ENCODE results near the gene CROCC2. TPM values are rescaled to one million over a fixed set of nuclear protein-coding genes. Genes with fewer than 3 reads are reported as not detected.
A peak's percentile ranks its signal among the peaks of the same experiment; 100 is the strongest.

CROCC2 gene
- total RNA-seq, 1 donor from 2014 or later = not detected

DNA sequence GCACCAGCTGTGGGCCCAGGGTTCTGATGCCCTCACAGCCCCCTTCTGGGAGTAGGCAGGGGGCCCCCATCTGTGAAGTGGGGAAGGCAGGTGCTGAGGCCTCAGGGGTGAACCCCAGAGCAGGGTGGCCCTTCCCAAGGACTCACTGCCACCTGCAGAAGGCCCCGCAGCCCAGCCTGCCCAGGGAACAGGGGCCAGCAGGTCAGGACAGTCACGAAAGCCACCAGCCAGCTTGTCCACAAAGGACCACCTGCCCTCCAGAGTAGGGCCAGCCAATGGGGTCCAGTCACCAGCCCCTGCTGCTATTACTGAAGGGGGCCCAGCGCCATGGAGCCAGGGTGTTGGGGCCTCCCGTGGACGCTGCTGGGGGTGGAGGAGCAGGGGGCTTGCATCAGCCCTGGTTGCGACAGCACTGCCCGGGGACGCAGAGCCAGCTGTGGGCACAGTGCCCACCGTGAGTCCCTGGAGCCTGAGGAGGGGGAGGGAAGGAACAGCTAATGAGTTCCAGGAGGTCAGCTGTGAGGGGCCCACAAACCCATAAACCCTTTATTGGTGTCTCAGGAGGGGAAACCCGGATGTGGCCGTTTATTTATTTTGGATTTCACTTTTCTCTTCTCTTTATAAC is 80.8 kb downstream of the CROCC2 start:
- Histone ChIP-seq H3K4me3 (ENCODE audit: low read depth, low read length) (no peak overlapping the region), H3K27me3 (ENCODE audit: control insufficient read depth, insufficient read depth, low read length) (peaks cover 4% of the 10 kb centered on the region), H3K36me3 (ENCODE audit: control insufficient read depth, insufficient read depth, low read length) (no peaks in the 10 kb centered on the region)
- no peak for DNase-seq (ENCODE audit: low read depth)
- no peak for FAIRE-seq
- no peak for TF ChIP-seq CTCF (IDR thresholded peaks at IDR 0.05; ENCODE audit: insufficient read depth, low read length, severe bottlenecking)

DNA sequence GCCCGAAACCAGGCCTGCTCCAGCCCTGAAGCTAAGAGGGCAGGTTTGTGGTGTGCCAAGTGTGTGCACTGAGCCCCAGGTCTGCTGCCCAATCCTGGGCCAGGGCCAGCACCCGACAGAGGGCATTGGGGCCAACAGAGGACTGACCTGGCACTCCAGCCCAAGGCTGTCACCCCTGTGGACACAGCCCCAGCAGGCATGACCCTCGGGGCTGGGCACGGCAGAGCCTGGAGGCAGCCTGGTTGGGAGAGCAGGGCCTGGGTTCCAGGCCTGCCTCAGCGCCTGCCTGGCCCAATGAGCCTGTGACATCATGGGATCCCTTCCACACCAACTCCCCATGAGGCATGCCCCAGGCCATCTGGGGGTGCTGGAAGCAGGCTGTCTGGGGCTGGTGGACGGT is 81.5 kb downstream of the CROCC2 start:
- Histone ChIP-seq H3K27me3 (ENCODE audit: control insufficient read depth, insufficient read depth, low read length) (no peaks in the 10 kb centered on the region), H3K4me3 (ENCODE audit: low read depth, low read length) (no peak overlapping the region), H3K36me3 (ENCODE audit: control insufficient read depth, insufficient read depth, low read length) (no peaks in the 10 kb centered on the region)
- no peak for TF ChIP-seq CTCF (IDR thresholded peaks at IDR 0.05; ENCODE audit: insufficient read depth, low read length, severe bottlenecking)
- FAIRE-seq = no peak
- no peak for DNase-seq (ENCODE audit: low read depth)

GRCh38 chr2:240988146-240988545 is 82.0 kb downstream of the CROCC2 start:
- no peak for TF ChIP-seq CTCF (IDR thresholded peaks at IDR 0.05; ENCODE audit: insufficient read depth, low read length, severe bottlenecking)
- FAIRE-seq (no peak), DNase-seq (ENCODE audit: low read depth) (no peak)
- Histone ChIP-seq H3K27me3 (ENCODE audit: control insufficient read depth, insufficient read depth, low read length) (no peaks in the 10 kb centered on the region), H3K4me3 (ENCODE audit: low read depth, low read length) (no peak overlapping the region), H3K36me3 (ENCODE audit: control insufficient read depth, insufficient read depth, low read length) (no peaks in the 10 kb centered on the region)

GRCh38 chr2:240988571-240989271 is 82.6 kb downstream of the CROCC2 start:
- FAIRE-seq (no peak), DNase-seq (ENCODE audit: low read depth) (no peak)
- no peak for TF ChIP-seq CTCF (IDR thresholded peaks at IDR 0.05; ENCODE audit: insufficient read depth, low read length, severe bottlenecking)

DNA sequence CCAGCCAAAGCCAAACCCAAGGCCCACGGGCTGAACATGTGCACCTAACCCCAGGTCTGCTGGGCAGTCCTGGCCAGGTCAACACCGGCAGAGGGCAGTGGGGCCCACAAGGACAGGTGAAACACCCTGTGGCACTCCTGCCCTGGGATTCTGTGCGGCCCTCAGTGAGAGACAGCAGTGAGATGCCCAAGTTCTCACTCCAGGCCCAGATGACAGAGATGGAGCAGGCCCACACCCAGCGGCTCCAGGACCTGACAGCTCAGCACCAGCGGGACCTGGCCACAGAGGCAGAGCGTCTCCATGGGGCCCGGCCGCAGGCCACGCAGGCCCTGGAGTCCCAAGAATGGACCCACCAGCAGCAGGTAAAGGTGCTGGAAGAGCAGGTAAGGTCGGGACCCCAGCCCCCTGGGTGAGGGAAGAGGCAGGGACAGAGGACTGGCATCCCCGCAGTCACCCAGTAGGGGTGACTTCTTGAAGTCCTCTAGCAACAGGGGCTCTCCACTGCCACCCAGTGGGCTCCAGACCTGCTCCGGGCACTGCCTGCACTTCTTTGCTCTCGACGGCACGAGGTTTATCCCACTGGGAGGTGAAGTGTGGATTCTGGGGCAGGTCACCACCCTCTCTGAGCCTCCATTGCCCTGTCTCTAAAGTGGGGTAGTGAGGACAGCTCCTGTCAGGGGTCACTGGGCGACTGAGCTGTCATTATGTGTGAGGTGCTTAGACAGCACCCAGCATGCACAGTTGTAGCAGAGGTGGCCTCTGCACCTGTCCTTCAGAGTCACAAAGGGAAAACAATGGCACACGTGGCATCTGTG is 83.5 kb downstream of the CROCC2 start:
- Histone ChIP-seq H3K27me3 (ENCODE audit: control insufficient read depth, insufficient read depth, low read length) (no peaks in the 10 kb centered on the region), H3K36me3 (ENCODE audit: control insufficient read depth, insufficient read depth, low read length) (no peaks in the 10 kb centered on the region), H3K4me3 (ENCODE audit: low read depth, low read length) (no peak overlapping the region)
- DNase-seq (ENCODE audit: low read depth) (no peak), FAIRE-seq (no peak)
- peak; percentile 50 for TF ChIP-seq CTCF (IDR thresholded peaks at IDR 0.05; ENCODE audit: insufficient read depth, low read length, severe bottlenecking)

More at GRCh38 chr2:240988571-240989271, 82.6 kb downstream of the CROCC2 start:
- Histone ChIP-seq H3K4me3 (ENCODE audit: low read depth, low read length) (no peak overlapping the region), H3K27me3 (ENCODE audit: control insufficient read depth, insufficient read depth, low read length) (no peaks in the 10 kb centered on the region), H3K36me3 (ENCODE audit: control insufficient read depth, insufficient read depth, low read length) (no peaks in the 10 kb centered on the region)
